Measurements from ENCODE around the gene FXYD7. TPM values are rescaled to one million over a fixed set of nuclear protein-coding genes. Genes with fewer than 3 reads are reported as not detected.

The FXYD7 gene
- total RNA-seq, 4 donors from 2014 or later, result 0.83 to 3.7 TPM; not detected in 2

GRCh38 chr19:35170359-35171061 is 27.5 kb downstream of the FXYD7 start:
- TF ChIP-seq POLR2A (IDR thresholded peaks at IDR 0.05) (no peak), CTCF (IDR thresholded peaks at IDR 0.05) (no peak)
- DNase-seq, result no peak
- H3K27ac ChIP-seq, result no peak overlapping the region
- intact Hi-C loops (cut with DNase I; ENCODE audit: low total_unique reads), result no loop called here
- H3K27me3 ChIP-seq, result no peaks in the 10 kb centered on the region
- no peak overlapping the region for H3K4me3 ChIP-seq
- no peaks in the 10 kb centered on the region for H3K36me3 ChIP-seq
- no peaks in the 10 kb centered on the region for H3K9me3 ChIP-seq
- H3K4me1 ChIP-seq, result no peaks in the 10 kb centered on the region

DNA sequence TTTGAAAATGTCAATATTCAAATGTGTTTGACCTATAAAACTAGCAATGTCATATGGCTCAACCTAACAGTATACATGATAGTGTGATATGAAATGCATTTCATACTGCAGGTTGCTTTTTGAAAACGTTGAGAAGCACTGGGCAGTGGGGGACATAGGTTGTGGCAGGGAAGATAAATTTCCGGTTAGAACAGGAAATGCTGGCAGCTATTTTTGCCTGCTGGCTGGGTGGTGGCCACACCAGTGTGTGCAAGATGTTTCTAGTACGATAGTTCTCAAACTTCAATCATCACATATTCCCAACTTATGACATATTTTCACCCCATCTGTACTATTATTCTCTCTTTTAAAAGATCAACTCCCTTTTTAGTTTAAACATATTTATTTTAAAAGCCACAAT is 28.7 kb downstream of the FXYD7 start:
- H3K9me3 ChIP-seq, result no peaks in the 10 kb centered on the region

DNA sequence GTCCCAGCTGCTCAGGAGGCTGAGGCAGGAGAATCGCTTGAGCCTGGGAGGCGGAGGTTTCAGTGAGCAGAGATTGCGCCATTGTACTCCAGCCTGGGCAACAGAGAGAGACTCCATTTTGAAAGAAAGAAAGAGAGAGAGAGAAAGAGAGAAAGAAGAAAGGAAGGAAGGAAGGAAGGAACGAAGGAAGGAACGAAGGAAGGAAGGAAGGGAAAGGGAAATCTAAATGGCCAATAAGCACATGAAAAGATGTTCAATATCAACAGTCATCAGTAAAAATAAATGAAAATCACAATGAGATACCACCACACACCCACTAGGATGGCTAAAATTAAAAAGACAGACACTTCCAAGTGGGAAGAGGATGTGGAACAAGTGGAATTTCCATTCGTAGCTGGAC is 31.2 kb downstream of the FXYD7 start:
- no peaks in the 10 kb centered on the region for H3K4me1 ChIP-seq
- H3K4me3 ChIP-seq, result no peak overlapping the region
- no peaks in the 10 kb centered on the region for H3K9me3 ChIP-seq
- no peaks in the 10 kb centered on the region for H3K27me3 ChIP-seq
- TF ChIP-seq POLR2A (IDR thresholded peaks at IDR 0.05) (no peak), CTCF (IDR thresholded peaks at IDR 0.05) (no peak)
- no peak for DNase-seq
- intact Hi-C loops (cut with DNase I; ENCODE audit: low total_unique reads), result no loop called here
- H3K27ac ChIP-seq, result no peak overlapping the region
- no peaks in the 10 kb centered on the region for H3K36me3 ChIP-seq

More for the DNA sequence above, 28.7 kb downstream of the FXYD7 start:
- Histone ChIP-seq H3K4me3 (no peak overlapping the region), H3K27ac (no peak overlapping the region), H3K36me3 (no peaks in the 10 kb centered on the region), H3K4me1 (no peaks in the 10 kb centered on the region), H3K27me3 (no peaks in the 10 kb centered on the region)
- intact Hi-C loops (cut with DNase I; ENCODE audit: low total_unique reads), result no loop called here
- TF ChIP-seq POLR2A (IDR thresholded peaks at IDR 0.05) (no peak), CTCF (IDR thresholded peaks at IDR 0.05) (no peak)
- no peak for DNase-seq

DNA sequence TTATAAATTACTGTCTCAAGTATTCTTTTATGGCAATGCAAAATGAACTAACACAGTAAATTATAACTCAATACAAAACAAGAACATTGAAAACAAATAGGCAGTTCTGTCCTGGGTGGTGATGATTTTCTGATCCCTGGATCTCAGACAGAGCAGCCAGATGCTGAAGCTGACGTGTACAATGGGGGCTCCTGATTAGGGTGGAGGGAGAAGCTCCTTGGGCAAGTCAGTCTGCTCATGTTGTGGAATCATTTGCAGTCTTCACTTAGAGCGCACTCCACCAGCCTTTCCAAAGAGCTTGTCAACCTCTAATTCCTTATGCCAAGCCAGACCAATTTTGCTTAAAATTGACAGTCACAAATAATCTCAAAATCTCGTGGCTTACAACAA is 33.1 kb downstream of the FXYD7 start:
- Histone ChIP-seq H3K27ac (peak overlapping the region in 1 of 2 donors; percentile 33), H3K4me1 (no peaks in the 10 kb centered on the region), H3K27me3 (no peaks in the 10 kb centered on the region), H3K4me3 (no peak overlapping the region), H3K36me3 (no peaks in the 10 kb centered on the region), H3K9me3 (no peaks in the 10 kb centered on the region)
- no peak for DNase-seq
- TF ChIP-seq POLR2A (IDR thresholded peaks at IDR 0.05) (no peak), CTCF (IDR thresholded peaks at IDR 0.05) (no peak)
- intact Hi-C loops (cut with DNase I; ENCODE audit: low total_unique reads), result no loop called here

- no peak for DNase-seq
- H3K4me3 ChIP-seq, result no peak overlapping the region
- TF ChIP-seq CTCF (IDR thresholded peaks at IDR 0.05), result no peak
- no peak for TF ChIP-seq POLR2A (IDR thresholded peaks at IDR 0.05)
- intact Hi-C loops (cut with DNase I; ENCODE audit: low total_unique reads), result no loop called here
- H3K9me3 ChIP-seq, result no peaks in the 10 kb centered on the region
- no peaks in the 10 kb centered on the region for H3K27me3 ChIP-seq
- H3K27ac ChIP-seq, result no peak overlapping the region
- no peaks in the 10 kb centered on the region for H3K36me3 ChIP-seq
- H3K4me1 ChIP-seq, result no peaks in the 10 kb centered on the region
Measured at GRCh38 chr19:35177377-35178274, 34.6 kb downstream of the FXYD7 start.
